GM18498 (cell line): ENCODE data around the gene OR6C70.
"Not testable (repeated sequence)": the region's sequence is repeated elsewhere in the genome, so short reads cannot be mapped to it uniquely, and the experiment has no call there.

Source experiments
- ATAC-seq: cut with Tn5 transposase; IDR thresholded peaks from one replicate; pipeline ENCODE4 v1.9.1; 2021; ENCODE audit warnings: mild to moderate bottlenecking, moderate library complexity; ENCODE audit not compliant: unreplicated experiment

The OR6C70 gene

DNA sequence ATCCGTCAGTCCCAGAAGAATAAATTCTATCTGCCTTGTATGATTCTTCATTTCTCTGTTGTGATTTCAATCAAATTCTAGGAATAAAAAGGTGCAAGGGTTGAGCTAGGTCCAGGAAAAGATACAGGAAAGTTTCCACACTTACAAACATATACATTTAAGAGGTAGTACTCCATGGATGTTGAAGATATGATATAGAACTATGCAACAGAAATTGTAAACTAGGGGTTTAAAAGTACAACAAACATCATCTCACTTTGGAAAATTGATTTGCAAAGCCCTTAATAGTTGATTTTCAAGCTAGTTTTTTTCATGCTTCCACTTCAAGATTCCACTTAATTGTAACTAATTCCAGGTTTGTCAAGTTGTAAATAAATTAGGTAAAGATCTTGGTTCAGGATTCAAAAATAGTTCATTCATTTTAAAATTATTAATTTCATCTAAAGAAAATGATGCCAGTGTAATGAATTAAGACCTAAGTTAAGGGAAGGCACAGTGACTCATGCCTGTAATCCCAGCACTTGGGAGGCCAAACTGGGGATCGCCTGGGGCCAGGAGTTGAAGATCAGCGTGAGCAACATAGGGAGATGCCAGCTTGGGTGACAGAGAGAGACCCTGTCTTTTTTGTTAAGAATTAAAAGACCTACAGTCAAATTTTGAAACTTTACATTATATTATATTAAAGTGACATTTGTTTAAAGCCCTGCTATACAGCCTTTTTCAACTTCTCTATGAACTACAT lies at the start of gene OR6C70:
Gene OR6C70 (minus strand): TSS at position 51 of the 742 bp plus-strand sequence. CDS start 0 bp downstream, at position 51.
- ATAC-seq, result no peak

- no peak for ATAC-seq
Measured at GRCh38 chr12:55516391-55516790, 46.5 kb upstream of the OR6C70 start.

DNA sequence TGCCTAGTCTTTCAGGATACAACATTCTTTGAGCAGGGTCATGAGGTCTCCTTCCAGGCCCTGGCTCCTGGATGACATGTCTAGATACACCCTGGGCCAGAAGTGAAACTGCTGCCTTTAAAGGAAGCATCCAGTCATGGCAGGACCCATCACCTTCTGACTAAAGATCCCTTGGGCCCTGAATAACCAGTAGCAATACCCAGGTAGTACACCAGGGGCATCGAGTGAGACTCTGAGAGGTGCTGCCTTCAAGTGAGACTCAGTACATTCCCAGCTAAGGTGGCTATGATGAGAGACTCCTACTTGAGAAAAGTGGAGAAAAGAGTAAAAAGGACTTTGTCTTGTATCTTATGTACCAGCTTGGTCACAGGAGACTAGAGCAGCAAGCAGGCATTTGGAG lies 45.8 kb upstream of the OR6C70 start:
- ATAC-seq, result no peak

GRCh38 chr12:55501601-55502000 lies 31.7 kb upstream of the OR6C70 start:
- ATAC-seq, result no peak

- ATAC-seq, result no peak
Measured at GRCh38 chr12:55499810-55500252, 29.9 kb upstream of the OR6C70 start.

DNA sequence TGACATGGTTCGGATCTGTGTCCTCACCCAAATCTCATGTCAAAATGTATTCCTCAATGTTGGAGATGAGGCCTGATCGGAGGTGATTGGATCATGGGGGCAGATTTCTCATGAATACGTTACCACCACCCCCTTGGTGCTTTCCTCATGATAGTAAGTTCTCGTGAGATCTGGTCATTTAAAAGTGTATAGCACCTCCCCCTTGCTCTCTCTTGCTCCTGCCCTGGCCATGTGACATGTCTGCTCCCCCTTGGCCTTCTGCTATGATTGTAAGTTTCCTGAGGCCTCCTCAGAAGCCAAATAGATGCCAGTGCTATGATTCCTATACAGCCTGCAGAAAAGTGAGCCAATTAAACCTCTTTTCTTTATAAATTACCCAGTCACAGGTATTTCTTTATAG lies 29.3 kb upstream of the OR6C70 start:
- ATAC-seq, result no peak

DNA sequence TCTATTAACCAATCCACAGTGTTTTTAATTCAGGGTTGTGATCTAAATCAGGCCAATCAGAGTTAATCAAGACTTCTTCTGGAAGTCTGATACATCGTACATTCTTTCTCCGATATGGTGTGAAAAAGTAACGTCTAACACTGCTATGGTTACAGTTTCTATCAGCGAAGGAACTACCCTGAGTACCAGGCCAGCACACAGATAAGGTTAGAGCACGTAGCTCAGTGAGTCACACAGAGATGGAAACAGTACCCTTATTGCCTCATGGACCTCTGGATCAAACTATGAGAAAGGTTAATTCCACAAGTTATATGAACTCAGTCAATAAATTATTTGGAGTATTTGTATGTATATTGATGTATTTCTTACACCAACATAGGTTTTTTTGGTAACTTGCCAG lies 25.6 kb upstream of the OR6C70 start:
- ATAC-seq, result no peak

DNA sequence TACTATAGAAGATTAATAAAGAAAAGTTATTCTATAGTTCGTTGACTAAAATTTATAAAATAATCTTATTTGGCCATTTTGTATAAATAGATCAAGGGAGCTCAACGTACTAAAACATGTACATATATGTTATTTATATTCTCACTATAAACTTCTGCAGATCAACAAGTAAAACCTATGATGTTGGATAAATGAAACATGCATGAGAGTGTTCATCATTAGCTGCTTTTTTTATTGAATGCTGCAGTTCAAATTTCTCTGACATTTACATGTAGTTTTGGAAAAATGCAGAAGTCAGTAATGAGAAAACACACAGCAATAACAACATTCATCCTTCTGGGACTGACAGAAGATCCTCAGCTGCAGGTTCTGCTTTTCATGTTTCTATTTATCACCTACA lies 22.1 kb upstream of the OR6C70 start, which contains the start of gene OR6C68:
Gene OR6C68 (plus strand): TSS at position 301 of the 400 bp plus-strand sequence. CDS start 0 bp downstream, at position 301.
- ATAC-seq, result no peak

DNA sequence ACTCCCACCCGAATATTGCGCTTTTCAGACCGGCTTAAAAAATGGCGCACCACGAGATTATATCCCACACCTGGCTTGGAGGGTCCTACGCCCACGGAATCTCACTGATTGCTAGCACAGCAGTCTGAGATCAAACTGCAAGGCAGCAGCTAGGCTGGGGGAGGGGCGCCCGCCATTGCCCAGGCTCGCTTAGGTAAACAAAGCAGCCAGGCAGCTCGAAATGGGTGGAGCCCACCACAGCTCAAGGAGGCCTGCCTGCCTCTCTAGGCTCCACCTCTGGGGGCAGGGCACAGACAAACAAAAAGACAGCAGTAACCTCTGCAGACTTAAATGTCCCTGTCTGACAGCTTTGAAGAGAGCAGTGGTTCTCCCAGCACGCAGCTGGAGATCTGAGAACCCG lies 14.3 kb upstream of the OR6C70 start:
- ATAC-seq, result not testable (repeated sequence)

GRCh38 chr12:55479136-55479535 lies 9.2 kb upstream of the OR6C70 start:
- ATAC-seq, result not testable (repeated sequence)

DNA sequence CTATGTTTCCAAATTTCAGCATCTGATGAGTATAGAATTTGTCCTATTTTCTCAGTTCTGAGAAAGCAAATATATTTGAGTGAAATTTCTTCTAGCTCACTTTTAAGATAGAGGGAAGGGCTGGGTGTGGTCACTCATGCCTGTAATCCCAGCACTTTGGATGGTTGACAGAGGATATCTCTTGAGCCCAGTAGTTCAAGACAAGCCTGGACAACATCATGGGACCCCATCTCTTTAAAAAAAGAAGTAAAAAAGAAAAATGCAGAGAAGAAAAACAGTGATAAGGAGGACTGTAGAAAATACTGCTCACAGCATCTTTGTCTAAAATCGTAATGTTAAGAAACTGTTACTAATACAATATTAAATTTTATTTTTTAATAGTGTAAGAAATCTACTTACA lies 2.3 kb upstream of the OR6C70 start:
- ATAC-seq, result no peak

GRCh38 chr12:55469291-55469690 lies 647 bp downstream of the OR6C70 start:
- no peak for ATAC-seq

- no peak for ATAC-seq
Measured at GRCh38 chr12:55467836-55468235, 2.1 kb downstream of the OR6C70 start.

DNA sequence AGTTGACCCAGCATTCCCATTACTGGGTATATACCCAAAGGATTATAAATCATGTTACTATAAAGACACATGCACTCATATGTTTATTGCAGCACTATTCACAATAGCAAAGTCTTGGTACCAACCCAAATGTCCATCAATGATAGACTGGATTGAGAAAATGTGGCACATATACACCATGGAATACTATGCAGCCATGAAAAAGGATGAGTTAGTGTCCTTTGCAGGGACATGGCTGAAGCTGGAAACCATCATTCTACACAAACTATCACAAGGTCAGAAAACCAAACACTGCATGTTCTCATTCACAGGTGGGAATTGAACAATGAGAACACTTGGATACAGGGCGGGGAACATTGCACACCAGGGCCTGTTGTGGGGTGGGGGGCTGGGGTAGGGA lies 5.0 kb downstream of the OR6C70 start:
- ATAC-seq, result not testable (repeated sequence)

DNA sequence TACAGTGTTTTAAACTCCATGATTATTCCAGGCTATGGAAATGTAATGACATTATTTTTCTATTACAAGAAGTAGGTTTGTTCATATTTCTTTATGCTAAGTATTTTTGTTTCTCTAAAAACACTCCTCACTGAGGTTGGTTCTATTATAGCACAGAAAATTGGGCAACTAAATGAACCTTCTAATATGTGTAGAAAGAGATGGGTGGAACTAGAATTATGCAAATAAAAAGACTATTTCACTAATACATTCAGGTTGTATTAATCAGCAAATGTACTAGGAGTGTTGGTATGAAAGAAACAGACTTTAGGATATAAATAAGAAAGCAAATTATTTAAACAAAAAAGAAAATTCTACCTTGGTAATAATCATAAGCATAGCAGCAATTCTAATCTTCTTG lies 21.1 kb downstream of the OR6C70 start:
- ATAC-seq, result no peak

GRCh38 chr12:55446326-55446725 lies 23.6 kb downstream of the OR6C70 start:
- no peak for ATAC-seq

GRCh38 chr12:55445357-55445756 lies 24.6 kb downstream of the OR6C70 start:
- ATAC-seq, result no peak

- no peak for ATAC-seq
Measured at GRCh38 chr12:55443776-55444175, 26.2 kb downstream of the OR6C70 start, which contains the start of gene OR6C2. Gene OR6C2 (plus strand): TSS chr12:55444076. CDS start chr12:55452214, 8,138 bp downstream.

DNA sequence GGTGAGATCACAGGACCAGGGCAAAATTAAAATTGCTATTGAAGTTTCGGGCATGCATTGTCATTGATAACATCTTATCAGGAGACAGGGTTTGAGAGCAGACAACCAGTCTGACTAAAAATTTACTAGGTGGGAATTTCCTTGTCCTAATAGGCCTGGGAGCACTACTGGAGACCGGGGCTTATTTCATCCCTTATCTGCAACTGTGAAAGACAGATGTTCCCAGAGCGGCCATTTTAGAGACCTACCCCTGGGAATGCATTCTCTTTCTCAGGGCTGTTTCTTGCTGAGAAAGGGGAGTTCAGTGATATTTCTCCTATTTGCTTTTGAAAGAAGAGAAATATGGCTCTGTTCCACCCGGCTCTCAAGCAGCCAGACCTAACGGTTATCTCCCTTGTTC lies 28.7 kb downstream of the OR6C70 start:
- ATAC-seq, result not testable (repeated sequence)

DNA sequence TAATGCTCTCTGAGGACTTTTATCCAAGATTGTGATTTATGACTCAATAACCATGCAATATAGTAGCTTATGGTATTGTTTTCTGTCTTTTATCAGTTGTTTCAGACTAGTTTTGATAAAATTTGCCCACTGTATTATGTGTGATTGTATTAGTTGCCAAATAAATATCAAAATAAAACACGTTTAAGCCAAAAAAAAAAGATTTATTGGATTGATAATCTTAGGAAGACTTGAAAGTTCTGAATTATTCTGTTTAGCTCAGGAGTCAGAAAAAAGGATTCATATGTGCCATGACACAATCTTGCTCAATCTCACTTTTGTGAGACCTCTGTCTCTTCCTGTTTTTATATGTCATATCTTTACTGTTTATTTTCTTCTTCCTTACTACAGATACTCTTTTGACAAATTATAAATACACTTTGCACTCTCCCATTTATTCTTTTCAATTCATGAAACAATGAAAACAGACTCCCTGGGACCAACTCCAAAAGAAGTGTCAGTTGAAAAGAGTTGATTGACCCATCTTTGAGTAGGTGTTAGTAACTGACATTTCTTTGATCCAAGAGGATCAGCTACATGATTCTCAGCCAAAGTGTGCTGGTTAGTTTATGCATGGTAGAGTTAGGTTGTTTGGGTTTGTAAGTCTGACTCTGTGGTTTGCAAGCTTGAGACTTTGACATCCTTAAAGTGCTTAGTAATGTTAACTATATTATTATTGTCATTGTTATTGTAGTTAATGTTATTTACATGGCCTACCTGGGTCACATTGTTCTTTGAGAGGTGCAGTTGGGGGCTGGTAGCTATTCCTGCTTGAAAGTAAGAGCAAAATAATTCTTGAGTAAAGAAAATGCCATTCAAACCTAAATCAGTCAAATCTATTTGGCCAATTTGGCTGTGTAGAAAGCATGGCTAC lies 41.4 kb downstream of the OR6C70 start:
- ATAC-seq, result no peak

- no peak for ATAC-seq
Measured at GRCh38 chr12:55425954-55426353, 44.0 kb downstream of the OR6C70 start, which contains the start of gene OR6C76. Gene OR6C76 (plus strand): TSS chr12:55426254. CDS start chr12:55426254, 0 bp downstream.
